ENCODE data around the gene TEAD2. TPM values are rescaled to one million over a fixed set of nuclear protein-coding genes. Genes with fewer than 3 reads are reported as not detected.

Gene TEAD2
- total and polyA plus RNA-seq, 2 donors (not counting 1 experiment from before 2014, with no cell fraction given): 5.8 to 12.0 TPM

DNA sequence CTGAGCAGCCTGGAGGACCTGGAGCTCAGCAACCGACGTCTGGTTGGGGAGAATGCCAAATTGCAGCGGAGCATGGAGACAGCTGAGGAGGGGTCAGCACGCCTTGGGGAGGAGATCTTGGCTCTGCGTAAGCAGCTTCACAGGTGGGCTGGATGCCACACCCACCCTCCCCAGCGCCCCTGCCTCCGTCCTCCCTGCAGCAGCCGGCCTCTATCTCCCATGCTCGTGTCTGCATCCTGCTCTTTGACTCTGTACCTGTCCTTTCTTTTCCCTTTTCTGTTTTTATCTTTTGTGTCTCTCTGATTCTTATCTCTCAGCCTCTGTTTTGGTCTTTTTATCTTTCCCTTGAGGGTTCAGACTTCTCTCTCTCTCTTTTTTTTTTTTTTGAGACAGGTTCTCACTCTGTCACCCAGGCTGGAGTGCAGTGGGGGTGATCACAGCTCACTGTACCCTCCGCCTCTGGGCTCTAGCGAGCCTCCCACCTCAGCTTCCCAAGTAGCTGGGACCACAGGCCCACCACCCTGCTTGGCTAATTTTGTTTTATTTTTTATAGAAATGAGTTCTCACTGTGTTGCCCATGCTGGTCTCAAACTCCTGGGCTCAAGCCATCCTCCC is 35.9 kb upstream of the TEAD2 start:
- no peak overlapping the region for H3K4me3 Mint-ChIP-seq
- H3K27ac Mint-ChIP-seq: no peak overlapping the region

More for the DNA sequence above, 35.9 kb upstream of the TEAD2 start:
- no peaks in the 10 kb centered on the region for H3K36me3 ChIP-seq (replicated peaks in 1 of 2; ENCODE audit: control extremely low read depth in 1 of 2, control insufficient read depth in 1 of 2, extremely low read depth in 1 of 2, insufficient read depth in 2 of 2, low read length in 1 of 2)
- ChIA-PET CTCF (interaction anchor here (1.0 to 1.3 kb wide), 2 partner anchors 22 to 97 kb away, joined by 3 read pairs; no protein-coding TSS in a partner anchor), POLR2A (no interaction called here)
- no peak for ATAC-seq (ENCODE audit: low read depth)
- no peak for DNase-seq
- no peaks in the 10 kb centered on the region for H3K9me3 ChIP-seq (ENCODE audit: control extremely low read depth in 1 of 3, control insufficient read depth in 2 of 3, insufficient read depth in 1 of 3, low read length in 2 of 3)
- Mint-ChIP-seq H3K9me3 (ENCODE audit: insufficient read depth) (no peaks in the 10 kb centered on the region), H3K27me3 (no peaks in the 10 kb centered on the region), H3K4me1 (peaks cover 4% of the 10 kb centered on the region)
- H2AFZ ChIP-seq (ENCODE audit: insufficient read depth, low read depth, low read length, poor library complexity, severe bottlenecking): no peak overlapping the region
- H3K4me1 ChIP-seq (ENCODE audit: control insufficient read depth in 2 of 2, insufficient read depth in 2 of 2, low read length in 2 of 2): peaks cover 0 to 11% of the 10 kb centered on the region in 2 donors
- H3K4me3 ChIP-seq (ENCODE audit: control extremely low read depth in 1 of 5, extremely low read depth in 1 of 5, insufficient read depth in 1 of 5, low read depth in 2 of 5, low read length in 4 of 5): no peak overlapping the region
- no peak overlapping the region for H3K4me2 ChIP-seq (replicated peaks; ENCODE audit: low read depth, low read length, poor library complexity, severe bottlenecking)
- no peaks in the 10 kb centered on the region for H3K79me2 ChIP-seq (ENCODE audit: control insufficient read depth, insufficient read depth, low read length)
- no peaks in the 10 kb centered on the region for H3K27me3 ChIP-seq (replicated peaks in 1 of 4; ENCODE audit: control extremely low read depth in 1 of 4, control insufficient read depth in 3 of 4, insufficient read depth in 4 of 4, low read length in 3 of 4)
- H3K27ac ChIP-seq (ENCODE audit: low read length in 2 of 2): no peak overlapping the region
- no peaks in the 10 kb centered on the region for H4K20me1 ChIP-seq (ENCODE audit: control insufficient read depth, insufficient read depth, low read length, poor library complexity, severe bottlenecking)
- intact Hi-C loops (cut with micrococcal nuclease): no loop called here
- H3K9ac ChIP-seq (ENCODE audit: low read length): no peak overlapping the region
- TF ChIP-seq EZH2 (IDR thresholded peaks at IDR 0.05; ENCODE audit: borderline replicate concordance, insufficient read depth, low read depth, low read length, poor library complexity, severe bottlenecking): no peak
- TF ChIP-seq, protein P1, sequence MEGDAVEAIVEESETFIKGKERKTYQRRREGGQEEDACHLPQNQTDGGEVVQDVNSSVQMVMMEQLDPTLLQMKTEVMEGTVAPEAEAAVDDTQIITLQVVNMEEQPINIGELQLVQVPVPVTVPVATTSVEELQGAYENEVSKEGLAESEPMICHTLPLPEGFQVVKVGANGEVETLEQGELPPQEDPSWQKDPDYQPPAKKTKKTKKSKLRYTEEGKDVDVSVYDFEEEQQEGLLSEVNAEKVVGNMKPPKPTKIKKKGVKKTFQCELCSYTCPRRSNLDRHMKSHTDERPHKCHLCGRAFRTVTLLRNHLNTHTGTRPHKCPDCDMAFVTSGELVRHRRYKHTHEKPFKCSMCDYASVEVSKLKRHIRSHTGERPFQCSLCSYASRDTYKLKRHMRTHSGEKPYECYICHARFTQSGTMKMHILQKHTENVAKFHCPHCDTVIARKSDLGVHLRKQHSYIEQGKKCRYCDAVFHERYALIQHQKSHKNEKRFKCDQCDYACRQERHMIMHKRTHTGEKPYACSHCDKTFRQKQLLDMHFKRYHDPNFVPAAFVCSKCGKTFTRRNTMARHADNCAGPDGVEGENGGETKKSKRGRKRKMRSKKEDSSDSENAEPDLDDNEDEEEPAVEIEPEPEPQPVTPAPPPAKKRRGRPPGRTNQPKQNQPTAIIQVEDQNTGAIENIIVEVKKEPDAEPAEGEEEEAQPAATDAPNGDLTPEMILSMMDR (IDR thresholded peaks at IDR 0.05): no peak
- WGBS (ENCODE audit: insufficient coverage): 87% methylated on average over 6 of the region's 11 CpGs

Measured in B cell (primary cell).